CD4-positive, CD25-positive, alpha-beta regulatory T cell (primary cell): ENCODE data around the gene FABP2. TPM values are rescaled to one million over a fixed set of nuclear protein-coding genes. Genes with fewer than 3 reads are reported as not detected.
"Not testable (repeated sequence)": the region's sequence is repeated elsewhere in the genome, so short reads cannot be mapped to it uniquely, and the experiment has no call there.

Source experiments
- ATAC-seq, 2 donors: fragments of 150-1000 bp; cut with Tn5 transposase; one replicate each; pipeline ENCODE4 v1.10.0; 2021; ENCODE audit warnings: low read depth in 2 of 2, moderate number of reproducible peaks in 2 of 2, moderate library complexity in 1 of 2
- DNase-seq, 3 donors: peaks; one replicate each; pipeline versions ENCODE4 v3.0.0 to v3.0.0-alpha.2; 2012 to 2022; ENCODE audit warnings: mixed read lengths in 1 of 3
- H3K27ac ChIP-seq: one replicate; pipeline ENCODE4 v1.7.0; 2013; ENCODE audit warnings: mild to moderate bottlenecking, low read length; ENCODE audit not compliant: insufficient read depth, poor library complexity, severe bottlenecking
- H3K27me3 ChIP-seq: one replicate; pipeline ENCODE4 v1.7.0; 2013; ENCODE audit warnings: low read length; ENCODE audit not compliant: control insufficient read depth, insufficient read depth
- H3K36me3 ChIP-seq: one replicate; pipeline ENCODE4 v1.7.0; 2013; ENCODE audit warnings: mild to moderate bottlenecking, low read length, moderate library complexity; ENCODE audit not compliant: control insufficient read depth, insufficient read depth
- H3K4me1 ChIP-seq: 2 replicates; pipeline ENCODE4 v1.7.0; 2013; ENCODE audit warnings: mild to moderate bottlenecking, low read length; ENCODE audit not compliant: insufficient read depth, control insufficient read depth, poor library complexity, severe bottlenecking
- H3K4me3 ChIP-seq: one replicate; pipeline ENCODE4 v1.7.0; 2013; ENCODE audit warnings: low read depth, mild to moderate bottlenecking, low read length, moderate library complexity
- H3K9me3 ChIP-seq, 2 experiments: 1 replicate in 1 of 2; 2 replicates in 1 of 2; pipeline ENCODE4 v1.7.0; 2013; ENCODE audit warnings: low read length in 2 of 2, mild to moderate bottlenecking in 1 of 2, moderate library complexity in 1 of 2; ENCODE audit not compliant: control insufficient read depth in 2 of 2
- H3K27ac Mint-ChIP-seq, 3 donors: one replicate each; pipeline ENCODE4 v1.8.0; 2020 to 2022; ENCODE audit warnings: mild to moderate bottlenecking in 3 of 3, mixed read lengths in 3 of 3, moderate library complexity in 2 of 3
- H3K27me3 Mint-ChIP-seq: one replicate; pipeline ENCODE4 v1.8.0; 2022; ENCODE audit warnings: mild to moderate bottlenecking, mixed read lengths
- H3K36me3 Mint-ChIP-seq: one replicate; pipeline ENCODE4 v1.8.0; 2020; ENCODE audit warnings: mixed read lengths
- H3K4me1 Mint-ChIP-seq, 4 donors: one replicate each; pipeline ENCODE4 v1.8.0; 2020 to 2022; ENCODE audit warnings: mixed read lengths in 4 of 4, mild to moderate bottlenecking in 1 of 4
- H3K4me3 Mint-ChIP-seq, 4 donors: one replicate each; pipeline ENCODE4 v1.8.0; 2020 to 2022; ENCODE audit warnings: mild to moderate bottlenecking in 4 of 4, mixed read lengths in 4 of 4, moderate library complexity in 3 of 4
- H3K9me3 Mint-ChIP-seq, 7 donors: one replicate each; pipeline ENCODE4 v1.8.0; 2020 to 2022; ENCODE audit warnings: mixed read lengths in 7 of 7, mild to moderate bottlenecking in 3 of 7, moderate library complexity in 2 of 7
- polyA plus RNA-seq, 4 donors: library from polyadenylated mRNA; unstranded; fragments of 300-500 nt; fragmentation: Illumina TruSeq; gene quantifications; one replicate each; pipeline ENCODE4 v1.2.3, GENCODE V29; 2021
- total RNA-seq: library from RNA; stranded (reverse); gene quantifications from one replicate; pipeline ENCODE4 v1.2.3, GENCODE V29; 2022

The FABP2 gene
- total and polyA plus RNA-seq, 5 donors from 2014 or later, result not detected

GRCh38 chr4:119279541-119279940 lies 42.4 kb downstream of the FABP2 start:
- H3K36me3 ChIP-seq, H3K9me3 Mint-ChIP-seq, H3K27me3 Mint-ChIP-seq, H3K27me3 ChIP-seq, H3K4me3 ChIP-seq, ATAC-seq, H3K27ac ChIP-seq, H3K9me3 ChIP-seq, DNase-seq, H3K4me1 ChIP-seq: not testable (repeated sequence)
- Mint-ChIP-seq H3K4me1 (peaks cover 20 to 34% (median 30%) of the 10 kb centered on the region in 4 donors), H3K27ac (peak overlapping the region in 1 of 3 donors; percentile 76), H3K4me3 (peak overlapping the region in 1 of 4 donors; percentile 47), H3K36me3 (peaks cover 12% of the 10 kb centered on the region)

DNA sequence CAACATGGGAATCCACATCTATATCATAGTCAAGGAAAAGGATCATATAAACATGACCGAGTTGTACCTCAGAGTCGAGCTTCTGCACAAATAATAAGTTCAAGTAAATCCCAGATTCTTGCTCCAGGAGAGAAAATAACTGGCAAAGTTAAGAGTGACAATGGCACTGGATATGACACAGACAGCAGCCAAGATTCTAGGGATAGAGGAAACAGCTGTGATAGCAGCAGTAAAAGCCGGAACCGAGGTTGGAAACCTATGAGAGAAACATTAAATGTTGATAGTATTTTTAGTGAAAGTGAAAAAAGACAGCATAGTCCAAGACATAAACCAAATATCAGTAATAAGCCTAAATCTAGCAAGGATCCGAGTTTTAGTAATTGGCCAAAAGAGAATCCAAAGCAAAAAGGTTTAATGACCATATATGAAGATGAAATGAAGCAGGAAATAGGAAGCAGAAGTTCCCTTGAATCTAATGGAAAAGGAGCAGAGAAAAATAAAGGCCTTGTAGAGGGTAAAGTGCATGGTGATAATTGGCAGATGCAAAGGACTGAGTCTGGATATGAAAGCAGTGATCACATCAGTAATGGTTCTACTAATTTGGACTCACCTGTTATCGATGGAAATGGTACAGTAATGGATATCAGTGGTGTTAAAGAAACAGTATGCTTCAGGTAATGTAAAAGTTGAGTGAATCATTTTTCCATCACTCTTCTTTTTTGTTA lies 50.4 kb downstream of the FABP2 start:
- ATAC-seq, result no peak
- Histone ChIP-seq H3K27me3 (no peaks in the 10 kb centered on the region), H3K9me3 (no peaks in the 10 kb centered on the region), H3K27ac (no peak overlapping the region), H3K4me3 (no peak overlapping the region), H3K36me3 (peaks cover 18% of the 10 kb centered on the region), H3K4me1 (no peaks in the 10 kb centered on the region)
- peaks cover 40% of the 10 kb centered on the region for H3K36me3 Mint-ChIP-seq
- peaks cover 0 to 5% (median 0%) of the 10 kb centered on the region in 7 donors for H3K9me3 Mint-ChIP-seq
- no peak for DNase-seq
- no peaks in the 10 kb centered on the region for H3K27me3 Mint-ChIP-seq
- H3K4me1 Mint-ChIP-seq, result peaks cover 0 to 4% (median 0%) of the 10 kb centered on the region in 4 donors
- H3K4me3 Mint-ChIP-seq, result no peak overlapping the region
- peak overlapping the region in 1 of 3 donors; percentile 4 for H3K27ac Mint-ChIP-seq

GRCh38 chr4:119268466-119268865 lies 53.5 kb downstream of the FABP2 start:
- ATAC-seq, result no peak
- Histone ChIP-seq H3K4me3 (no peak overlapping the region), H3K27me3 (no peaks in the 10 kb centered on the region), H3K9me3 (no peaks in the 10 kb centered on the region), H3K4me1 (no peaks in the 10 kb centered on the region), H3K27ac (no peak overlapping the region), H3K36me3 (peaks cover 29% of the 10 kb centered on the region)
- H3K9me3 Mint-ChIP-seq, result peaks cover 0 to 6% (median 3%) of the 10 kb centered on the region in 7 donors
- DNase-seq, result no peak
- peaks cover 0 to 10% (median 0%) of the 10 kb centered on the region in 4 donors for H3K4me1 Mint-ChIP-seq
- no peaks in the 10 kb centered on the region for H3K27me3 Mint-ChIP-seq
- no peak overlapping the region for H3K4me3 Mint-ChIP-seq
- H3K27ac Mint-ChIP-seq, result no peak overlapping the region
- H3K36me3 Mint-ChIP-seq, result peaks cover 56% of the 10 kb centered on the region

Other genes with a start within 250 kb of the FABP2 start
- gene MYOZ2, start 186.3 kb downstream of the FABP2 start, total RNA-seq, result not detected
- gene MYOZ2, start 186.3 kb downstream of the FABP2 start, polyA plus RNA-seq, result under 1 TPM in 1 of 4 donors, not detected in 3; 0.24 TPM
- 17.3 TPM for gene USP53, start 109.4 kb downstream of the FABP2 start, total RNA-seq
- gene USP53, start 109.4 kb downstream of the FABP2 start, polyA plus RNA-seq, result 10 to 100 TPM in 3 of 4 donors, 1 to 10 TPM in 1; 8.0 to 14.0 (median 11.5) TPM